Trophoblast cell (in vitro differentiated cells and primary cell): Measurements from ENCODE around the gene RNF182.

ENCODE experiments used
- DNase-seq, 2 donors: peaks; one replicate each; pipeline ENCODE4 v3.0.0-alpha.2; 2016
- H2AFZ ChIP-seq: 2 replicates; pipeline ENCODE4 v1.6.1; 2013; ENCODE audit warnings: low read length, moderate library complexity, mild to moderate bottlenecking; ENCODE audit not compliant: insufficient read depth, poor library complexity
- H2AK5ac ChIP-seq: 2 replicates; pipeline ENCODE4 v1.6.1; 2013; ENCODE audit warnings: mild to moderate bottlenecking, low read length
- H2BK120ac ChIP-seq: 2 replicates; pipeline ENCODE4 v1.6.1; 2013; ENCODE audit warnings: low read length, mild to moderate bottlenecking, moderate library complexity; ENCODE audit not compliant: insufficient read depth, poor library complexity
- H2BK12ac ChIP-seq: 2 replicates; pipeline ENCODE4 v1.6.1; 2013; ENCODE audit warnings: mild to moderate bottlenecking, low read length, moderate library complexity
- H2BK5ac ChIP-seq: 2 replicates; pipeline ENCODE4 v1.6.1; 2013; ENCODE audit warnings: low read length, low read depth, moderate library complexity, mild to moderate bottlenecking; ENCODE audit not compliant: poor library complexity
- H3K14ac ChIP-seq: 2 replicates; pipeline ENCODE4 v1.6.1; 2013; ENCODE audit warnings: mild to moderate bottlenecking, low read length
- H3K18ac ChIP-seq: 2 replicates; pipeline ENCODE4 v1.6.1; 2013; ENCODE audit warnings: mild to moderate bottlenecking, low read length
- H3K23ac ChIP-seq: 2 replicates; pipeline ENCODE4 v1.6.1; 2013; ENCODE audit warnings: low read length
- H3K27ac ChIP-seq: 2 replicates; pipeline ENCODE4 v1.5.1; 2013; ENCODE audit warnings: low read depth, mild to moderate bottlenecking, inconsistent platforms, low read length, moderate library complexity
- H3K27me3 ChIP-seq: 2 replicates; pipeline ENCODE4 v1.6.1; 2013; ENCODE audit warnings: inconsistent platforms, mild to moderate bottlenecking, low read length, moderate library complexity; ENCODE audit not compliant: insufficient read depth
- H3K36me3 ChIP-seq, 2 experiments: 1 replicate in 1 of 2; 2 replicates in 1 of 2; pipeline ENCODE4 v1.6.1; 2013; ENCODE audit warnings: low read length in 2 of 2, mild to moderate bottlenecking in 2 of 2, moderate library complexity in 1 of 2; ENCODE audit not compliant: insufficient read depth in 2 of 2, control insufficient read depth in 1 of 2
- H3K4ac ChIP-seq: 2 replicates; pipeline ENCODE4 v1.6.1; 2013; ENCODE audit warnings: low read depth, mild to moderate bottlenecking, low read length, moderate library complexity
- H3K4me1 ChIP-seq, 2 experiments: 1 replicate in 1 of 2; 2 replicates in 1 of 2; pipeline ENCODE4 v1.6.1; 2013; ENCODE audit warnings: low read length in 2 of 2, mild to moderate bottlenecking in 2 of 2, moderate library complexity in 1 of 2; ENCODE audit not compliant: insufficient read depth in 2 of 2, control insufficient read depth in 1 of 2
- H3K4me2 ChIP-seq: 2 replicates; pipeline ENCODE4 v1.6.1; 2013; ENCODE audit warnings: inconsistent platforms, mild to moderate bottlenecking, low read length, moderate library complexity
- H3K4me3 ChIP-seq: 2 replicates; pipeline ENCODE4 v1.5.1; 2013; ENCODE audit warnings: mild to moderate bottlenecking, low read depth, low read length, inconsistent platforms
- H3K79me1 ChIP-seq: one replicate; pipeline ENCODE4 v1.6.1; 2013; ENCODE audit warnings: low read length
- H3K79me2 ChIP-seq: 2 replicates; pipeline ENCODE4 v1.6.1; 2013; ENCODE audit warnings: low read length, mild to moderate bottlenecking; ENCODE audit not compliant: control insufficient read depth, insufficient read depth, poor library complexity
- H3K9ac ChIP-seq: 2 replicates; pipeline ENCODE4 v1.6.1; 2013; ENCODE audit warnings: mild to moderate bottlenecking, low read length
- H3K9me3 ChIP-seq: 2 replicates; pipeline ENCODE4 v1.6.1; 2013; ENCODE audit warnings: low read depth, mild to moderate bottlenecking, control low read depth, inconsistent platforms, low read length; ENCODE audit not compliant: insufficient read depth
- H4K12ac ChIP-seq: 2 replicates; pipeline ENCODE4 v1.6.1; 2013; ENCODE audit warnings: low read depth, mild to moderate bottlenecking, low read length, moderate library complexity
- H4K8ac ChIP-seq: 2 replicates; pipeline ENCODE4 v1.6.1; 2013; ENCODE audit warnings: low read depth, mild to moderate bottlenecking, low read length, moderate library complexity
- H4K91ac ChIP-seq: one replicate; pipeline ENCODE4 v1.6.1; 2013; ENCODE audit warnings: low read depth, mild to moderate bottlenecking, low read length, moderate library complexity
- WGBS: extraction: QIAGEN DNeasy Blood & Tissue Kit; methylation state at CpG from one replicate; pipeline ENCODE4 v1.1.7; 2013; ENCODE audit warnings: missing lambda C conversion rate; ENCODE audit not compliant: insufficient read length, insufficient coverage; ENCODE audit errors: extremely low coverage; 5-methylcytosine and 5-hydroxymethylcytosine counted together

RNF182 gene

DNA sequence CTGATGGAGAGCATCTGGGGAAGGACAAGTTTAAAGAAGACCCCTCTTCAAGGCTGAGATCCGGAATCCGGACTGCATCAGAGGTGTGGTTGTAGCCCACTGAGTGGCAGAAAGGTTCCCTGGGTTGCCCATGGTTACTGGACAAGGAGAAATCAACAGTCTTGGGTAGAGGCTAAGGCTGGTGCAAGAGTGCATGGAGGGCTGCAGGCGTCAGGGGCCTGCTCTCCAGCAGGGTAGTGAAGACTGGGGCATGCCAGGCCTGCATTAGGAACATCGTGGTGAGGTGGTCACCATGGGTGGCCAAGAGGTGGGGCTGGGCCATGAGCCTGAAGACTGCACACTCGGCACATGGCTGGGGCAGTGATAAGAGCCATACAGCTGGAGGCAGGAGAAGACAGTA lies 91.2 kb downstream of the RNF182 start:
- Histone ChIP-seq H2BK5ac (no peak overlapping the region), H2AFZ (no peak overlapping the region), H3K9me3 (peaks cover 5% of the 10 kb centered on the region), H3K27ac (no peak overlapping the region), H4K91ac (no peak overlapping the region), H3K18ac (no peak overlapping the region), H2BK12ac (no peak overlapping the region), H2AK5ac (no peak overlapping the region), H4K12ac (no peak overlapping the region), H2BK120ac (no peak overlapping the region), H3K23ac (no peak overlapping the region), H3K4me2 (no peak overlapping the region), H3K14ac (no peak overlapping the region), H3K4me1 (peaks cover 0 to 2% of the 10 kb centered on the region in 2 experiments), H3K4ac (no peak overlapping the region), H4K8ac (no peak overlapping the region), H3K27me3 (no peaks in the 10 kb centered on the region), H3K36me3 (no peaks in the 10 kb centered on the region), H3K9ac (no peak overlapping the region), H3K79me1 (no peaks in the 10 kb centered on the region), H3K4me3 (no peak overlapping the region), H3K79me2 (no peaks in the 10 kb centered on the region)
- no peak for DNase-seq
- WGBS, result no CpG with 5 or more reads among the region's 5 CpGs

DNA sequence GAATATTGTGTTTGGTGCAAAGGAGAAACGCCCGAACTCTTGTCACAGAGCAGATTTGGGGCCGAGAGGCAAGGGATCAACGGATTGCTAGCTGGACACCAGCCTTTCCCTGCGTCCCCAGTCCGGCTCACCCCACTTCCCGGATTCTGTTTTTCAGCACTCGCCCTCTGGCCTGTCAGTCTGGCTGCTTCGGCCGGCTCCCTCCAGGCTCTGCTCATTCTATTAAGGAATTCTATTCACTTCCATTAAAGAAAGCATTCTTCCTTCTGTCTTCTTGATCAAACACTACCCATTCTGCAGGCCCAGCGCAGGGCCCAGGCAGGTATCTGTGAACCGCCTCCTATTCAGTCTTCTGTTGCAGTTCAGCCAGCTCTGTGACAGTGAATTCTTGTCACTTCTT lies 91.7 kb downstream of the RNF182 start:
- peaks cover 5% of the 10 kb centered on the region for H3K9me3 ChIP-seq
- no CpG with 5 or more reads among the region's 12 CpGs for WGBS
- no peaks in the 10 kb centered on the region for H3K36me3 ChIP-seq
- H3K27me3 ChIP-seq, result no peaks in the 10 kb centered on the region
- no peak overlapping the region for H3K9ac ChIP-seq
- no peak overlapping the region for H3K4ac ChIP-seq
- H3K27ac ChIP-seq, result no peak overlapping the region
- no peak overlapping the region for H3K4me2 ChIP-seq
- no peak overlapping the region for H4K12ac ChIP-seq
- H3K79me1 ChIP-seq, result no peaks in the 10 kb centered on the region
- H2BK12ac ChIP-seq, result no peak overlapping the region
- no peak overlapping the region for H2BK120ac ChIP-seq
- DNase-seq, result no peak
- no peak overlapping the region for H4K91ac ChIP-seq
- H3K4me3 ChIP-seq, result no peak overlapping the region
- H3K14ac ChIP-seq, result no peak overlapping the region
- H3K18ac ChIP-seq, result no peak overlapping the region
- no peak overlapping the region for H3K23ac ChIP-seq
- H3K4me1 ChIP-seq, result peaks cover 0 to 2% of the 10 kb centered on the region in 2 experiments
- H4K8ac ChIP-seq, result no peak overlapping the region
- H3K79me2 ChIP-seq, result no peaks in the 10 kb centered on the region
- no peak overlapping the region for H2AFZ ChIP-seq
- H2BK5ac ChIP-seq, result no peak overlapping the region
- H2AK5ac ChIP-seq, result no peak overlapping the region

DNA sequence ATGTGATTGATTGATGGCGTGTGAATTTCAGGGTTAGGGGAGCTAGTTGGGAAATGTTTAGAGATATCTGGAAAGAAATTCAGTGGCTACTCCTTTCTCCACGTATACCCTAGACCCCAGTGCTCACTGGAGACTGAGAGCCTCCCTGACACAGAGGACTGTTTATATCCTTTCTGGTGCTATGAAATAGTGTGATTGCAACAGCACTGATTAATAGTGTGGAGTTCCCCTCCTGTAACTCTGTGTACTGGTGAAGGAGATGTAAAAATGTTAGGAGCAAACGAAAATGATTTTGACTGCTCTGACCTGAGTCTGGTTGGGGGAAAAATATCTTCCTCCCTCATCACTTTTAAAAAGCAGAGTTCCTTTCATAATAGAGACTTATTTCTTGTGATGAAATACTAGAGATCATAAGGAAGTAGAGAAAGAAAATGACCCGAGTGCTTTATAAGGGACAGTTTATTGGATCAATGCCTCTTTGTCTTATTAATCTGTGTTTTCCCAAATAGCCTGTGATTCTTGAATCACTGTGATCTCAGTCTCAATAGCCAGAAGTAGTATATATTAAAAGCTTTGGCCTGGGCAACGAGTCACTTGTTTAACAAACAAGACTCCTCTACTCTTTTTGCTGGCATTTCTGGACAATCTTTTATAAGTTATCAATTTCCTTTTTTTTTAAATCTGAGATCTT lies 92.3 kb downstream of the RNF182 start:
- H3K27me3 ChIP-seq, result no peaks in the 10 kb centered on the region
- 100% methylated on average over 1 of the region's 5 CpGs for WGBS
- no peaks in the 10 kb centered on the region for H3K79me2 ChIP-seq
- no peak overlapping the region for H4K8ac ChIP-seq
- no peak overlapping the region for H4K91ac ChIP-seq
- H3K9ac ChIP-seq, result no peak overlapping the region
- peaks cover 0 to 2% of the 10 kb centered on the region in 2 experiments for H3K4me1 ChIP-seq
- no peak overlapping the region for H3K27ac ChIP-seq
- H3K23ac ChIP-seq, result no peak overlapping the region
- no peaks in the 10 kb centered on the region for H3K36me3 ChIP-seq
- H3K79me1 ChIP-seq, result no peaks in the 10 kb centered on the region
- H3K4ac ChIP-seq, result no peak overlapping the region
- no peak overlapping the region for H2AK5ac ChIP-seq
- H2AFZ ChIP-seq, result no peak overlapping the region
- H2BK12ac ChIP-seq, result no peak overlapping the region
- no peak overlapping the region for H2BK5ac ChIP-seq
- peaks cover 5% of the 10 kb centered on the region for H3K9me3 ChIP-seq
- no peak overlapping the region for H3K18ac ChIP-seq
- H3K14ac ChIP-seq, result no peak overlapping the region
- H2BK120ac ChIP-seq, result no peak overlapping the region
- H3K4me3 ChIP-seq, result no peak overlapping the region
- H4K12ac ChIP-seq, result no peak overlapping the region
- no peak for DNase-seq
- H3K4me2 ChIP-seq, result no peak overlapping the region

DNA sequence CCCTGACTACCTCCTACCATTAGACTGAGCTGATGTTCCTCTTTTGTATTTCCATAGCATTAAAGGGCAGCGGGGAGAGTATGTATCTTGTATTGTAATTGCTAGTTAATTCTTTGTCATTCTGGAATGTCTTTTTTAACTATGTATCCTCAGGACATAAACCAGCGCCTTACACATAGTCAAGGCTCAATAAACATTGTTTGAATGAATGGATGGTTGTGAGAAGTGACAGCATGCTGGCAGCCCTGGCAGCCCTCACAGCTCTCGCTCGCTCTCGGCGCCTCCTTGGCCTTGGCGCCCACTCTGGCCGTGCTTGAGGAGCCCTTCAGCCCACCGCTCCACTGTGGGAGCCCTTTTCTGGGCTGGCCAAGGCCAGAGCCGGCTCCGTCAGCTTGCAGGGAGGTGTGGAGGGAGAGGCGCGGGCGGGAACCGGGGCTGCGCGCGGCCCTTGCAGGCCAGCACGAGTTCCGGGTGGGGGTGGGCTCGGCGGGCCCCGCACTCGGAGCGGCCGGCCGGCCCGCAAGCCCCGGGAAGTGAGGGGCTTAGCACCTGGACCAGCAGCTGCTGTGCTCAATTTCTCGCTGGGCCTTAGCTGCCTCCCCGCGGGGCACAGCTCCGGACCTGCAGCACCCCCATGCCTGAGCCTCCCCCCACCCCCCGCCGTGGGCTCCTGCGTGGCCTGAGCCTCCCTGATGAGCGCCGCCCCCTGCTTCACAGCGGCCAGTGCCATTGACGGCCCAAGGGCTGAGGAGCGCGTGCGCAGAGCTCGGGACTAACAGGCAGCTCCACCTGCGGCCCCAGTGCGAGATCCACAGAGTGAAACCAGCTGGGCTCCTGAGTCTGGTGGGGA lies 93.1 kb downstream of the RNF182 start:
- DNase-seq, result no peak

More for the DNA sequence above, 93.1 kb downstream of the RNF182 start:
- Histone ChIP-seq H3K9me3 (peaks cover 4% of the 10 kb centered on the region), H3K4ac (no peak overlapping the region), H3K9ac (no peak overlapping the region), H3K27ac (no peak overlapping the region), H3K4me3 (peak overlapping the region; percentile 18), H3K4me1 (peaks cover 0 to 2% of the 10 kb centered on the region in 2 experiments), H4K91ac (no peak overlapping the region), H3K27me3 (no peaks in the 10 kb centered on the region), H3K18ac (no peak overlapping the region), H3K23ac (no peak overlapping the region), H3K4me2 (peak overlapping the region; percentile 64), H3K36me3 (no peaks in the 10 kb centered on the region), H2BK120ac (no peak overlapping the region), H4K8ac (no peak overlapping the region), H2AFZ (no peak overlapping the region), H3K79me1 (no peaks in the 10 kb centered on the region), H2BK12ac (no peak overlapping the region), H2AK5ac (no peak overlapping the region), H2BK5ac (no peak overlapping the region), H3K79me2 (no peaks in the 10 kb centered on the region), H4K12ac (no peak overlapping the region), H3K14ac (no peak overlapping the region)
- no CpG with 5 or more reads among the region's 46 CpGs for WGBS
